H9 (cell line): ENCODE data around the gene VIPR2. TPM values are rescaled to one million over a fixed set of nuclear protein-coding genes. Genes with fewer than 3 reads are reported as not detected.

Experiments used
- DNase-seq: peaks from one replicate; pipeline ENCODE4 v3.0.0-alpha.2; 2017
- H2AFZ ChIP-seq: one replicate; pipeline ENCODE4 v1.6.1; 2013; ENCODE audit warnings: mild to moderate bottlenecking, low read length, control low read depth, moderate library complexity
- H2AK5ac ChIP-seq: 2 replicates; pipeline ENCODE4 v1.6.1; 2013; ENCODE audit warnings: low read length, control low read depth, mixed read lengths; ENCODE audit not compliant: insufficient read length
- H2BK120ac ChIP-seq: one replicate; pipeline ENCODE4 v1.6.1; 2013; ENCODE audit warnings: low read depth, mild to moderate bottlenecking, low read length, control low read depth, inconsistent platforms; ENCODE audit not compliant: poor library complexity, severe bottlenecking
- H2BK12ac ChIP-seq: 2 replicates; pipeline ENCODE4 v1.6.1; 2013; ENCODE audit warnings: low read length, control low read depth, mixed read lengths, low read depth; ENCODE audit not compliant: insufficient read length
- H2BK15ac ChIP-seq: 2 replicates; pipeline ENCODE4 v1.6.1; 2013; ENCODE audit warnings: low read depth, low read length, control low read depth
- H2BK20ac ChIP-seq: one replicate; pipeline ENCODE4 v1.6.1; 2013; ENCODE audit warnings: low read depth, mild to moderate bottlenecking, low read length, control low read depth, inconsistent platforms; ENCODE audit not compliant: poor library complexity, severe bottlenecking
- H2BK5ac ChIP-seq: 2 replicates; pipeline ENCODE4 v1.6.1; 2013; ENCODE audit warnings: low read length, control low read depth, mixed read lengths; ENCODE audit not compliant: insufficient read length
- H3K14ac ChIP-seq: 2 replicates; pipeline ENCODE4 v1.6.1; 2013; ENCODE audit warnings: low read length, control low read depth; ENCODE audit not compliant: insufficient read depth
- H3K18ac ChIP-seq: 2 replicates; pipeline ENCODE4 v1.6.1; 2013; ENCODE audit warnings: low read depth, mild to moderate bottlenecking, mixed read lengths, low read length, control low read depth; ENCODE audit not compliant: insufficient read length
- H3K23ac ChIP-seq: 2 replicates; pipeline ENCODE4 v1.6.1; 2013; ENCODE audit warnings: low read length, control low read depth, mixed read lengths, low read depth; ENCODE audit not compliant: insufficient read length
- H3K23me2 ChIP-seq: 2 replicates; pipeline ENCODE4 v1.6.1; 2013; ENCODE audit warnings: low read depth, mild to moderate bottlenecking, mixed read lengths, low read length, control low read depth; ENCODE audit not compliant: insufficient read length, poor library complexity, severe bottlenecking
- H3K27ac ChIP-seq: 2 replicates; pipeline ENCODE4 v1.5.1; 2013; ENCODE audit warnings: low read length, control low read depth, mixed read lengths, low read depth; ENCODE audit not compliant: insufficient read length
- H3K27me3 ChIP-seq: 2 replicates; pipeline ENCODE4 v1.6.1; 2013; ENCODE audit warnings: low read length, control low read depth, inconsistent platforms; ENCODE audit not compliant: insufficient read depth
- H3K4ac ChIP-seq: 2 replicates; pipeline ENCODE4 v1.6.1; 2013; ENCODE audit warnings: low read depth, mild to moderate bottlenecking, control low read depth, inconsistent platforms, low read length, moderate library complexity
- H3K4me1 ChIP-seq: 2 replicates; pipeline ENCODE4 v1.6.1; 2013; ENCODE audit warnings: low read length, control low read depth, inconsistent platforms; ENCODE audit not compliant: insufficient read depth
- H3K4me2 ChIP-seq: 2 replicates; pipeline ENCODE4 v1.6.1; 2013; ENCODE audit warnings: low read length, control low read depth, mixed read lengths; ENCODE audit not compliant: insufficient read length, insufficient read depth
- H3K56ac ChIP-seq: 2 replicates; pipeline ENCODE4 v1.6.1; 2013; ENCODE audit warnings: low read depth, mild to moderate bottlenecking, mixed read lengths, low read length, control low read depth; ENCODE audit not compliant: insufficient read length
- H3K79me1 ChIP-seq: 2 replicates; pipeline ENCODE4 v1.6.1; 2013; ENCODE audit warnings: low read depth, mild to moderate bottlenecking, moderate library complexity, low read length, control low read depth, inconsistent platforms; ENCODE audit not compliant: insufficient read depth, poor library complexity, severe bottlenecking
- H3K79me2 ChIP-seq: 2 replicates; pipeline ENCODE4 v1.6.1; 2013; ENCODE audit warnings: low read length, control low read depth, inconsistent platforms; ENCODE audit not compliant: insufficient read depth
- H3K9ac ChIP-seq: 2 replicates; pipeline ENCODE4 v1.6.1; 2013; ENCODE audit warnings: low read length, control low read depth, mixed read lengths; ENCODE audit not compliant: insufficient read length; ENCODE audit errors: extremely low read depth
- H3K9me3 ChIP-seq: one replicate; pipeline ENCODE4 v1.6.1; 2013; ENCODE audit warnings: low read depth, low read length, inconsistent platforms; ENCODE audit not compliant: control insufficient read depth
- H3T11ph ChIP-seq: one replicate; pipeline ENCODE4 v1.6.1; 2013; ENCODE audit warnings: mild to moderate bottlenecking, low read length, control low read depth, inconsistent platforms
- H4K20me1 ChIP-seq: one replicate; pipeline ENCODE4 v1.6.1; 2013; ENCODE audit not compliant: control insufficient read depth, insufficient read length, insufficient read depth
- H4K5ac ChIP-seq: 2 replicates; pipeline ENCODE4 v1.6.1; 2013; ENCODE audit warnings: low read depth, mild to moderate bottlenecking, mixed read lengths, low read length, control low read depth; ENCODE audit not compliant: insufficient read length
- H4K8ac ChIP-seq: replicated peaks from 2 replicates; pipeline ENCODE4 v1.6.1; 2013; ENCODE audit warnings: low read length, control low read depth, mixed read lengths, low read depth; ENCODE audit not compliant: insufficient read length
- H4K91ac ChIP-seq: 2 replicates; pipeline ENCODE4 v1.6.1; 2013; ENCODE audit warnings: low read depth, mild to moderate bottlenecking, moderate library complexity, mixed read lengths, low read length, control low read depth; ENCODE audit not compliant: insufficient read length
- H3K27ac Mint-ChIP-seq, 3 experiments: 2 replicates in 2 of 3; 3 replicates in 1 of 3; pipeline ENCODE4 v1.8.0; 2020 to 2021; ENCODE audit warnings: mixed read lengths in 3 of 3, mild to moderate bottlenecking in 1 of 3, moderate library complexity in 1 of 3
- H3K27me3 Mint-ChIP-seq: 2 replicates; pipeline ENCODE4 v1.8.0; 2021; ENCODE audit warnings: low read depth, mild to moderate bottlenecking, moderate library complexity, mixed read lengths
- H3K36me3 Mint-ChIP-seq, 3 experiments: 2 replicates in 2 of 3; 3 replicates in 1 of 3; pipeline ENCODE4 v1.8.0; 2020 to 2021; ENCODE audit warnings: low read depth in 3 of 3, mixed read lengths in 3 of 3; ENCODE audit not compliant: insufficient read depth in 1 of 3
- H3K4me1 Mint-ChIP-seq, 2 experiments: 2 replicates each; pipeline ENCODE4 v1.8.0; 2020; ENCODE audit warnings: mixed read lengths in 2 of 2
- H3K4me3 Mint-ChIP-seq, 2 experiments: 2 replicates in 1 of 2; 3 replicates in 1 of 2; pipeline ENCODE4 v1.8.0; 2020 to 2021; ENCODE audit warnings: mild to moderate bottlenecking in 2 of 2, mixed read lengths in 2 of 2, moderate library complexity in 1 of 2
- H3K9me3 Mint-ChIP-seq, 2 experiments: 2 replicates in 1 of 2; 3 replicates in 1 of 2; pipeline ENCODE4 v1.8.0; 2020; ENCODE audit warnings: mild to moderate bottlenecking in 2 of 2, mixed read lengths in 2 of 2, moderate library complexity in 1 of 2
- CTCF ChIP-seq: fragments of 200-600 bp; sonication (generic); conservative IDR thresholded peaks from 3 replicates; pipeline ENCODE4 v1.8.0; 2021; ENCODE audit warnings: antibody characterized with exemption, mild to moderate bottlenecking
- WGBS: extraction: QIAGEN DNeasy Blood & Tissue Kit; methylation state at CpG from one replicate; pipeline ENCODE4 v1.1.7; 2013; ENCODE audit warnings: missing lambda C conversion rate, low lambda C conversion rate, mixed read lengths; ENCODE audit not compliant: insufficient read length; ENCODE audit errors: extremely low coverage; 5-methylcytosine and 5-hydroxymethylcytosine counted together
- total RNA-seq: library from RNA; stranded (reverse); gene quantifications from 2 replicates; pipeline ENCODE4 v1.2.1, GENCODE V29; 2021

Gene VIPR2
- total RNA-seq, 1 experiment from 2014 or later, result 1.6 TPM

GRCh38 chr7:159050704-159051103, 94.0 kb downstream of the VIPR2 start:
- Histone ChIP-seq H3K18ac (no peak overlapping the region), H4K91ac (no peak overlapping the region), H3K23me2 (no peaks in the 10 kb centered on the region), H4K5ac (no peak overlapping the region), H3K27me3 (no peaks in the 10 kb centered on the region), H2BK20ac (no peak overlapping the region), H3K4me2 (no peak overlapping the region), H3T11ph (no peak overlapping the region), H2BK120ac (no peak overlapping the region), H4K20me1 (no peaks in the 10 kb centered on the region), H2AK5ac (no peak overlapping the region), H3K9ac (no peak overlapping the region), H3K14ac (no peak overlapping the region), H3K79me2 (no peaks in the 10 kb centered on the region), H3K4me1 (no peaks in the 10 kb centered on the region), H3K9me3 (no peaks in the 10 kb centered on the region), H3K4ac (no peak overlapping the region), H3K23ac (no peak overlapping the region), H2AFZ (no peak overlapping the region), H4K8ac (no peak overlapping the region), H3K79me1 (no peaks in the 10 kb centered on the region), H3K27ac (no peak overlapping the region), H2BK12ac (no peak overlapping the region), H2BK5ac (no peak overlapping the region), H3K56ac (no peak overlapping the region), H2BK15ac (no peak overlapping the region)
- no peaks in the 10 kb centered on the region for H3K36me3 Mint-ChIP-seq
- no peak overlapping the region for H3K4me3 Mint-ChIP-seq
- H3K27me3 Mint-ChIP-seq, result peaks cover 6% of the 10 kb centered on the region
- H3K4me1 Mint-ChIP-seq, result peaks cover 13 to 17% of the 10 kb centered on the region in 2 experiments
- WGBS, result no CpG with 5 or more reads among the region's 2 CpGs
- H3K27ac Mint-ChIP-seq, result no peak overlapping the region
- no peak for DNase-seq
- H3K9me3 Mint-ChIP-seq, result no peaks in the 10 kb centered on the region; a peak in 1 of 5 replicates
- TF ChIP-seq CTCF, result no peak
